Hepatocyte (in vitro differentiated cells): ENCODE measurements around the gene TADA3.

Source experiments
- EZH2 ChIP-seq: fragments of 200-600 bp; sonication (generic); IDR thresholded peaks from 2 replicates; pipeline ENCODE4 v1.6.1; 2016; ENCODE audit warnings: antibody characterized with exemption, mild to moderate bottlenecking, borderline replicate concordance
- EZH2phosphoT487 ChIP-seq: fragments of 200-600 bp; sonication (generic); IDR thresholded peaks from one replicate; pipeline ENCODE4 v1.6.1; 2018; ENCODE audit warnings: antibody characterized with exemption, mild to moderate bottlenecking, low read depth, moderate library complexity; ENCODE audit not compliant: unreplicated experiment, severe bottlenecking
- TF ChIP-seq, protein P1 (sequence below): fragments of 200-600 bp; sonication (generic); IDR thresholded peaks from 2 replicates; pipeline ENCODE4 v1.5.1; 2016; ENCODE audit warnings: antibody characterized with exemption, mild to moderate bottlenecking; ENCODE audit not compliant: poor library complexity

DNA sequence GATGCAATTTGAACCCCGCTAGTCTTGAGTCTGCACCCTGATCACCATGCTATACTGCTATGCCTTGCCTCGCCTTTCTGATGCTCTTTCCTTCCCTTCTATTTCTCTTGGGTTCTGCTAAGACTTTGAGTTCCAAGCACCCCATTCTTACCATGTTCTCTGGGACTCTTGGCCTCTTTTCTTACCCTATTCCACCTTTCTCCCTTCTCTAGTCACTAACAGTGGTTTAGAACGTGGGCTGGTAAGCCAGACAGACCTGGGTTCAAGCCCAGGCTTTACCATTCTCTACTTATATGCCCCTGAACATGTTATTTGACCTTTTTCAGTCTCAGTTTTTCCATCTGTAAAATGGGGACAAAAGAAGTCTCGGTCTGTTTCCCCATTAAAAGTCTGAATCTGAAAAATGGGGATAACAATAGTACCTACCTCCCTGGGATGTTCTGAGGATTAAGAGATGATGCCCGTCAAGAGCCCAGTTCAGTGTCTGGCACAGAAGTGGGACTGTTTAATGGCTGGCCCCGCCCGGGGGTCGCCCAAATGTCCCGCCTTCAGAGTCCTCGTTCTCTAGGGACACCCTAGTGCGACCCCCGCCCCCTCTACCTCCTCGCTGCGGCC, 376 bp downstream of the TADA3 start:
- TF ChIP-seq, protein P1, sequence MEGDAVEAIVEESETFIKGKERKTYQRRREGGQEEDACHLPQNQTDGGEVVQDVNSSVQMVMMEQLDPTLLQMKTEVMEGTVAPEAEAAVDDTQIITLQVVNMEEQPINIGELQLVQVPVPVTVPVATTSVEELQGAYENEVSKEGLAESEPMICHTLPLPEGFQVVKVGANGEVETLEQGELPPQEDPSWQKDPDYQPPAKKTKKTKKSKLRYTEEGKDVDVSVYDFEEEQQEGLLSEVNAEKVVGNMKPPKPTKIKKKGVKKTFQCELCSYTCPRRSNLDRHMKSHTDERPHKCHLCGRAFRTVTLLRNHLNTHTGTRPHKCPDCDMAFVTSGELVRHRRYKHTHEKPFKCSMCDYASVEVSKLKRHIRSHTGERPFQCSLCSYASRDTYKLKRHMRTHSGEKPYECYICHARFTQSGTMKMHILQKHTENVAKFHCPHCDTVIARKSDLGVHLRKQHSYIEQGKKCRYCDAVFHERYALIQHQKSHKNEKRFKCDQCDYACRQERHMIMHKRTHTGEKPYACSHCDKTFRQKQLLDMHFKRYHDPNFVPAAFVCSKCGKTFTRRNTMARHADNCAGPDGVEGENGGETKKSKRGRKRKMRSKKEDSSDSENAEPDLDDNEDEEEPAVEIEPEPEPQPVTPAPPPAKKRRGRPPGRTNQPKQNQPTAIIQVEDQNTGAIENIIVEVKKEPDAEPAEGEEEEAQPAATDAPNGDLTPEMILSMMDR, result no peak
- TF ChIP-seq EZH2 (no peak), EZH2phosphoT487 (no peak)
